ENCODE data around the gene FOLR2.

Gene FOLR2

DNA sequence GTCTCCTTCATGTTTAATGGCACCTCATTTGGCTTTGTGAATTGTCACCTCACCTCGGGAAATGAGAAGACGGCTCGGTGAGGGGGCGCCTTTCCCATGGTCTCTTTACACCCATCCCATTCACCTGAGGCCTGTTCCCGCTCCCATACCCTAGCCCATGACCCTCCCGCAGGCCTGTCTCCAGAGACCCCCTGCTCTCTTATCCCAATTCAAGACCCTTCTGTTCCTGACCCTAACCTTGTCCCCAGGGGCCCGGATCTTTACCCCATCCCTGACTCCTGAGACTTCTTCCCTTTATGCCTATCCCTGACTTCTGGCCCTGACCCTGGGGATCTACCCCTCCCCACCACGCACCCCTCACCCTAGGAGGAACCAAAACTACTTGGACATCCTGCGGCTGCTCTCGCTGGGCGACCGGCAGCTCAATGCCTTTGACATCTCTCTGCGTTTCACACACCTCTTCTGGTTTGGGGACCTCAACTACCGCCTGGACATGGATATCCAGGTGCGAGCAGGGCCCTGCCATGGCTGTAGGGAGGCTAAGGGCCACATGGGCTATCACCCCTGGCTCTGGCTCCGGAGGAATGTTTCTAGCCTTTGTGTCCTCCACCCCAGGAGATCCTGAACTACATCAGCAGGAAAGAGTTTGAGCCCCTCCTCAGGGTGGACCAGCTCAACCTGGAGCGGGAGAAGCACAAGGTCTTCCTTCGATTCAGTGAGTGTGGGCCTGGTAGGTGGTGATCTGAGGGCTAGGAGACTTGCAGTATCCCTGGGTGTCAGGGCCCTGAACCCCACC lies 15.9 kb downstream of the FOLR2 start:
- H3K4me3 ChIP-seq (replicated peaks; ENCODE audit: low read depth, low read length), result no peak overlapping the region
- TF ChIP-seq CTCF (IDR thresholded peaks at IDR 0.05; ENCODE audit: low read length, missing control alignments), result no peak
- DNase-seq (ENCODE audit: low read depth), result no peak

GRCh38 chr11:72233056-72233772 lies 16.6 kb downstream of the FOLR2 start:
- no peak for TF ChIP-seq CTCF (IDR thresholded peaks at IDR 0.05; ENCODE audit: low read length, missing control alignments)
- no peak overlapping the region for H3K4me3 ChIP-seq (replicated peaks; ENCODE audit: low read depth, low read length)
- no peak for DNase-seq (ENCODE audit: low read depth)

- no peak for TF ChIP-seq CTCF (IDR thresholded peaks at IDR 0.05; ENCODE audit: low read length, missing control alignments)
- H3K4me3 ChIP-seq (replicated peaks; ENCODE audit: low read depth, low read length), result no peak overlapping the region
- DNase-seq (ENCODE audit: low read depth), result no peak
Observed at GRCh38 chr11:72233773-72234513, 17.3 kb downstream of the FOLR2 start.

DNA sequence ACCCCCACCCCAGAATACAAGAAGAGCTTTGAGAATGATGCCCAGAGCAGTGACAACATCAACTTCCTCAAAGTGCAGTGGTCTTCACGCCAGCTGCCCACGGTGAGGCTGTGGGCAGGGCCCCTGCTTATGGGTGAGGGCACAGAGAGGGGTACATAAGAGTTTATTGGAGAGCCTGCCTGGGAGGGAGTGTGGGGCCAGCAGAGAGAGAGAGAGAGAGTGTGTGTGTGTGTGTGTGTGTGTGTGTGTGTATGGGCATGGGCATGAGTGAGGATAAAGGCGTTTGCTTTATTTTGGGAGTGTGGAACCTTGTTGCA lies 17.9 kb downstream of the FOLR2 start:
- TF ChIP-seq CTCF (IDR thresholded peaks at IDR 0.05; ENCODE audit: low read length, missing control alignments), result no peak
- H3K4me3 ChIP-seq (replicated peaks; ENCODE audit: low read depth, low read length), result no peak overlapping the region

GRCh38 chr11:72234920-72235319 lies 18.3 kb downstream of the FOLR2 start:
- no peak for DNase-seq (ENCODE audit: low read depth)
- no peak overlapping the region for H3K4me3 ChIP-seq (replicated peaks; ENCODE audit: low read depth, low read length)
- no peak for TF ChIP-seq CTCF (IDR thresholded peaks at IDR 0.05; ENCODE audit: low read length, missing control alignments)

More for the DNA sequence above, 17.9 kb downstream of the FOLR2 start:
- no peak for DNase-seq (ENCODE audit: low read depth)

DNA sequence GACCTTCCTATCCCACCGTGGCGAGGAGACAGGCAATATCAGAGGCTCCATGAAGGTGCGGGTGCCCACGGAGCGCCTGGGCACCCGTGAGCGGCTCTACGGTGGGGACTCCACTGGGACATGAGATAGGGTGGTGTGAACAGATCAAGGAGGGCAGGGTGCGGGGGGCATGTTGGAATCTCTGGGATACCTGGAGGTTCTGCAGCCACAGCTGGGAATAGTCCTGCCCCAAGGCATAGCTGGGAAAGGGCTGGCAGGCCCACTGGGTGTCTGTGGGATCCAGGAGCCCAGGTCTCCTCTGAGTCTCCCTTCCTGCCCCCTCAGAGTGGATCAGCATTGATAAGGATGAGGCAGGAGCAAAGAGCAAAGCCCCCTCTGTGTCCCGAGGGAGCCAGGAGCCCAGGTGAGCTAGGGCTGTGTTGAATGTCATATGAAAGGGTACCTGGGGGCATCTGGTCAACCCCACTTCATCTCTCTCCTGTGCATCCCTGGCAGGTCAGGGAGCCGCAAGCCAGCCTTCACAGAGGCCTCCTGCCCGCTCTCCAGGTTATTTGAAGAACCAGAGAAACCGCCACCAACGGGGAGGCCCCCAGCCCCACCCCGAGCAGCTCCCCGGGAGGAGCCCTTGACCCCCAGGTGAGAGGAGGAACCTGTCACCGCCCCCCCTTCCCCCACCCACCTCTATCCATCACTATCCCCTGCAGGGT lies 18.9 kb downstream of the FOLR2 start:
- H3K4me3 ChIP-seq (replicated peaks; ENCODE audit: low read depth, low read length), result no peak overlapping the region
- no peak for TF ChIP-seq CTCF (IDR thresholded peaks at IDR 0.05; ENCODE audit: low read length, missing control alignments)
- no peak for DNase-seq (ENCODE audit: low read depth)
